HPDE6-E6E7 (cell line): Measurements from ENCODE around the gene SLC27A2.
"Not testable (repeated sequence)": the region's sequence is repeated elsewhere in the genome, so short reads cannot be mapped to it uniquely, and the experiment has no call there.

Source experiments
- DNase-seq: peaks from one replicate; pipeline ENCODE4 v3.0.0; 2011; ENCODE audit warnings: missing footprints; ENCODE audit errors: extremely low spot score

SLC27A2 gene

DNA sequence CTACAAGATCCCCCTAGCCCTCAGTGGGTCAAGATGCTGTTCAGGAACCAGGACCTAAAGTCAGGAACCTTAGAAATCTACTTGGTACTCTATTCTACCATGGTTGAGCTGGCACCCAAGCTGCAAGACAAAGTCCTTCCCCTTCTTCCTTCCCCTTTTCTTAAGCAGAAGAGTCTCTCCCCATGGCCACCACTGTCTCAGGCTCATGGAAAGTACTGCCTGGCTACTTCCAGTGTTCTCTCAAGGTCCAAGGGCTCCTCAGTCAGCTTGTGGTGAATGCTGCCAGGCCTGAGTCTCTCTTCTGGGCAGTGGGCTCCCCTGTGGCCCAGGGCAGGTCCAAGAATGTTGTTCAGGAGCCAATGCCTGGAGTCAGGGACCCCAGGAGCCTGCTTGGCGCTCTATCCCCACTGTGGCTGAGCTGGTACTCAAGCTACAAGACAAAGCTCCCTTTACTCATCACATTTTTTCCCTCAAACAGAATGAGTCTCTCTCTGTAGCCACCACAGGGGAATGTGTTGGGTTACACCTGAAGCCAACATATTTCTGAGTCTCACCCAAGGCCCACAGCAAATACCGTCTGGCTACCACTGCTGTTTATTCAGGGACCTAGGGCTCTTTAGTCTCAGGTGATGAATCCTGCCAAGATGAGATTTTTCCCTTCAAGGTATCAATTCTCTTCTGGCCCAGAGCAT, 18.1 kb upstream of the SLC27A2 start:
- no peak for DNase-seq

- DNase-seq, result no peak
These were observed 17.5 kb upstream of the SLC27A2 start for GRCh38 chr15:50164458-50164857.

DNA sequence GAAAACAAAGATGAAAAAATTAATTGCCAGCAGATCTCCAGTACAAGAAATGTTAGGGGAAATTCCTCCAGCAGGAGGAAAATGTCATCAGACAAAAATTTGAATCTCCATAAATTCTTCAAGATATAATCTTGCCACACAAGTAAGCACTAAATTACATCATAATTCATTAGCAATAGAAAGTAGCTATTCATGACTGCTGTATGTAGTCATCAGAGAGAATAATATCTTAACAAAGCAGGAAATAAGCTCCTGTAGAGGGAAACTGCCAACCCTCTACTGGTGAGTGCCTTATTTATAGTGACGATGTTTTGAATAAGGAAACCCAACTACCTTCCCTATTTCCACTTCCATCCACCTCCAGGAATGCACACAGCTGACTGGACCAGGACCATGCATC, 15.8 kb upstream of the SLC27A2 start:
- DNase-seq, result no peak

DNA sequence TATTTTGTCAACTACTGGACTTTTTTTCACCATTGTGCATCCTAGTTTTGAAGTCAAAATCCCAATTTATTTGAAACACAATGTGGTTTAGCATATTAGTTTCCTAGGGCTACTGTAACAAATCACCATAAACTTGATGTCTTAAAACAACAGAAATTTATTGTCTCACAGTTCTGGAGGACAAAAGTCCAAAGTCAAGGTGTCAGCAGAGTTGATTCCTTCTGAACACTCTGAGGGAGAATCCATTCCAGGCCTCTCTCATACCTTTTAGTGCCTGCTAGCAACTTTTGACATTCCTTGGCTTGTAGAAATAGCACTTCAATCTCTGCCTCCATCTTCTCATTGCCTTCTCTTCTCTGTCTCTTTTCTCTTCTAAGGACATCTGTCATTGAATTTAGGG, 14.9 kb upstream of the SLC27A2 start:
- DNase-seq, result no peak

DNA sequence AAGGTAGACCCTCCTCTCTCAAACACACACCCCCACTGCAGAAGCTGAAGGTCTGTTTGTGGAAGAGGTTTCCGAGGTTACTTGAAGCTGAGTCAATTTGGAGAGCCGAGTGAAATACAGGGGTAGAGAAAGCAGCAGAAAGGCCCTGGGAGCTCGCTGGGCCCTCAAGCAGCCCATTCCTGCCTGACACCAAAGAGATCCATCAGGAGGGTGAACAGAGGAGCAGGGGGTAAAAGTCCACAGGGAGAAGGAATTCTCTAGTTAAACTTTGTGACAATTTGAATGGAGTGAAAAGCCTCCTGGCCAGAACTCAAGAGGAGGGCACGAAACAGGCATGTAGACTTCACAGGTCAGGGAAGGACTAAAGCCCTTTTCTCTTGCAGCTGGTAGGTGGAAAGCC, 13.6 kb upstream of the SLC27A2 start:
- no peak for DNase-seq

GRCh38 chr15:50168783-50169411, 13.1 kb upstream of the SLC27A2 start:
- DNase-seq, result no peak

- not testable (repeated sequence) for DNase-seq
These were observed 9.6 kb upstream of the SLC27A2 start for GRCh38 chr15:50172360-50172895.

DNA sequence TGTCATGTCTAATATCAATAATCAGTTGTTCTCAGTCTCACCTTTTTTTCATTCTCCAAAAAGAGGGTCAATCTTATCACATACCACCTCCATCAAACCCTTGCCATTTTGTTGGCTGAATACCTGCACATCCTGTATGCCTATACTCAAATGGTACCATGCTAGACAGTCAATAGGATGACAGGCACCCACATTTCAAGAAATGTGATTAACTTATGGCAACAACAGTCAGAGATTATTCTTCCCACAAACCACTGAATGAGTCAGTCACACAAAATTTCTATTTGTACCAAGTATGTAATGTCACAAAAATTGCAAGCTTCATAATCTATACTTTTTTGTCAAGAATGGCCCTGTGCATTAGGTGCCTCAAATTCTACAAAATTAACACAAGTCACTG, 5.1 kb upstream of the SLC27A2 start:
- DNase-seq, result no peak

DNA sequence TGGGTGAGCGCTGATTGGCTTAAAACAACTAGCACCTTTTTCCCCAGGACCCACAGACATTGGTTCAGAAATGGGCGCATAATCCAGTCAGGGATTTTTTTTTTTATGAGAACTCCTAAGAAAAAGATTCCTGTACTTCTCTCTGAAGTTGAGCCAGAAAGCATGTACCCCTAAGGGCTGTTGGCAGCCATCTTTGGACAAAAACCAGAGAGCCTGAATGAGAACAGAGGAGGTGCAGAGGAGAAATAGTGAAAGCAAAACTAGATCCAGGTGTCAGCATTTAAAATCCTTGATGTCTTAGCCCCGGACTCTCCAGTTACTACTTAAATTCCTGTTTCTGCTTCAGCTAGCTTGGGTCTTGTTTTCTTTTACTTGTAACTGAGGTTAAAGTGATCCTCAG, 1.9 kb upstream of the SLC27A2 start:
- DNase-seq, result no peak

GRCh38 chr15:50180582-50180981, 1.4 kb upstream of the SLC27A2 start:
- no peak for DNase-seq

DNA sequence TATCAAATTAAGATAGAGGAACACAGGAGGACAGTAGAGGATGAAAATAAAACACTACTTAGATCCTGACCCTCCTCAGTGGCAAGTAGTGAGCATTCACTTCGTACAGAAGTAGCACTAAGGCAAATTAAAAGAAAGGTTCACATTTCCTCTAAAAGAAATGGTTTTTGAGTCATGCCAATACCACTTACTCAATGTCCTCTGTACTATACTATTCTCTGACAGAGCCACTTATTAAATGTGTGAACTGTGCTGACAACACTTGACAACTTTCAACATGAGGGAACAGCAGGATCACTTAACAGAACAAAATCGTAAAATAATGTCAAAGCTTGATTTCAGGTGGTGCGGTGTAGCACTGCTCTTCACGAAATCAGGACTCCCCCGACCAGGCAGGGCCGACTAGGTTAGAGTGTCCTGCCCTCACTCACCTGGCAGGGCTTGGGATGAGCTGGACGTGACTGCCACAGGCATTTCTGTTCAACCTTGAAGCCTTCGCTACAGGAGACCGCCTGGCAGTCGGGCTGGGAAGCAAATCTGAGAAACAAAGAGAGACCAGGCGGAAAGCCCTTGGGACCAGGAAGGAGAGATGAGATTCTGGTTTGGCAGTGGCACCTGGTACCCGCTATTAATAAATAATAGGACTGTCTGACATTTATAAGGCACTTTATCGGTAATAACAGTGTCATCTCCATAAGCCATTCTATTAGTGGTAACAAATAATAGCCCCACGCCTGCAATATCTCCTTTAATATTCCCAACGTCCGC, 611 bp upstream of the SLC27A2 start:
- DNase-seq, result no peak

- DNase-seq, result peak; percentile 11
These were observed 420 bp downstream of the SLC27A2 start for GRCh38 chr15:50182219-50183013.

- DNase-seq, result no peak
These were observed 1.3 kb downstream of the SLC27A2 start for GRCh38 chr15:50183112-50183794.

GRCh38 chr15:50184863-50185504, 3.0 kb downstream of the SLC27A2 start:
- DNase-seq, result no peak

- DNase-seq, result no peak
These were observed 4.1 kb downstream of the SLC27A2 start for GRCh38 chr15:50186090-50186489.

DNA sequence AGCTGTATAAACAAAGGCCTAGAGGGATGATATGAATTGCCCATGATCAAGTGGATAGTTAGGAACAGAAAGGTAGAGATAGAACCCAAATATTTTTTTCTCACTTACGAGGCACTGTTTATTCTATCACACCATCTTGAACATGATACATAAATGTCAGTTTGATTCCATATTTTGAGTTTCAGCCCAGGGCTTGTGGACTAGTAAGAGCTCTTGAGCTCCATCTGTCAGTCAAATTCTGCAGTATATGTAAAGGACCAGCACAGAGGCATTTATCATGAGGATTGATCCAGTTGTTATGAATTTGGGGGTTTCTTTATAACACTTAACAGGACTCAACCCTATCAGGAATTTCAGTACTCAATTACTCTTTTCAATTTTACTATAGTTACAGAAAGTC, 4.8 kb downstream of the SLC27A2 start:
- no peak for DNase-seq

DNA sequence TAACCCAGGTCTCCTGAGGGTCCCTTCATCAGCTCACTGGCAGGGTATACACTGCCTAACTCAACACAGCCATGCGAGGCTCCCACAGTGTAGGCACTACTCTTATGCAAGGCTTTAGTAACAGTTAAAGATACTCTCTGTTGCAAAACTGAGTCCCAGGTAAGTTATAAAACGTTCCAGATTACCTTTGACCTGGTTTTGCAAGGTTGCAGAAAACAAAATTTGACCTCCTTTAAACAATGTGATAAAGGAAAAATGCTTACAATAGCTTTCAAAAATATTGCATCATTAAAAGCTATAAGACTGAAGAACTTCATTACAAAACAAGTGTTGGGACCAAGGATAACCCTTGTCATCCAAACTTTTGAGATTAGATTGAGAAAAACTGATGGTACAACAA, 5.5 kb downstream of the SLC27A2 start:
- DNase-seq, result no peak

- no peak for DNase-seq
These were observed 6.0 kb downstream of the SLC27A2 start for GRCh38 chr15:50187997-50188396.

DNA sequence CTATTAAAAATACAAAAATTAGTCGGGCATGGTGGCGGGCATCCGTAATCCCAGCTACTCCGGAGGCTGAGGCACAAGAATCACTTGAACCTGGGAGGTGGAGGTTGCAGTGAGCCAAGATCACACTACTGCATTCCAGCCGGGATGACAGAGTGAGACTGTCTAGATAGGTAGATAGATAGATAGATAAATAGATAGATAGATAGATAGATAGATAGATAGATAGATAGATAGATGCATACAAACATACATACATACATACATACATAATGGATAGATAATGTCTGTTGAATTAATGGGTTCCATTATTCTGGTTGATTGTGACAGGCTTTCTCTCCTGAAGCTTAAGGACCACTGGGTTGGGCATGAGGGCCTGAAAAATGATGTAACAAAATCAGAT, 6.8 kb downstream of the SLC27A2 start:
- not testable (repeated sequence) for DNase-seq

- no peak for DNase-seq
These were observed 7.6 kb downstream of the SLC27A2 start for GRCh38 chr15:50189633-50190032.

DNA sequence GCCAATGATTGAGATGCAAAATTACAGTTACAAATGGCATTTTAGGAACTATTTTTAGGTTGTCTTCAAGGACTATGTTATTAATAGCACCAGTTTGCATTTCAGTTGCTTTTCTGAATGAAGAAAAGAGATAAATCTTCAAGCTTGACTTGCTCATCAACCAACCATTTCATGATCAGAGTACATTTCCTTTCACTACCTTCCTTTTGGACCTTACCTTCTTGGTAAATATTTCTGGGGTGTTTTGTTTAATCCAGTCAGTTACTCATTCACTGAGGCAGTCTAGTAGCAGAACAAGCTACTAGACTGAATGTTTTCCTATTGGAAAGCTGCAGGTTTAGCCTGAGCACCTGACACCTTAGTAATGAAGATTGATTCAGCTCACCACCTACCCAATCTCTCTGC, 8.2 kb downstream of the SLC27A2 start:
- DNase-seq, result no peak
